K562 (cell line): Measurements from ENCODE around the gene DRG1. TPM values are rescaled to one million over a fixed set of nuclear protein-coding genes. Genes with fewer than 3 reads are reported as not detected.

Experiments
- BCOR ChIP-seq: fragments of 450-650 bp; IDR thresholded peaks from 2 replicates; pipeline ENCODE4 v1.6.1; 2016
- ZBTB40 ChIP-seq, 2 experiments: fragments of 450-650 bp in 1 of 2; sonication (generic) in 1 of 2; formaldehyde crosslinking in 1 of 2; IDR thresholded peaks; 2 replicates each; pipeline versions ENCODE4 v1.7.1 to v1.9.0; 2016 to 2022; ENCODE audit warnings: inconsistent platforms in 1 of 2, mild to moderate bottlenecking in 1 of 2, missing genetic modification reagents in 1 of 2
- polyA plus RNA-seq, 8 experiments: library from polyadenylated mRNA; depleted of rRNA in 4 of 8; stranded (reverse) in 5 of 8; unstranded in 3 of 8; fragments of >200 nt; fragmentation: Nextera tagmentation in 2 of 8; fragmentation: Illumina TruSeq in 1 of 8; extraction: Ambion mirVana in 2 of 8; extraction: Trizol in 1 of 8; gene quantifications; 2 replicates each; pipeline versions ENCODE4 v1.2.1 to v1.2.3, GENCODE V29; 2011 to 2014; ENCODE audit warnings: inconsistent platforms in 1 of 8, missing spikeins in 1 of 8
- total RNA-seq, 7 experiments: library from RNA; depleted of rRNA in 6 of 7; stranded (reverse); fragments of >200 nt in 6 of 7; fragmentation: Illumina TruSeq in 2 of 7; extraction: Trizol in 2 of 7; gene quantifications; 2 replicates each; pipeline versions ENCODE4 v1.2.1 to v1.2.3, GENCODE V29; 2011 to 2021; ENCODE audit warnings: low replicate concordance in 1 of 7
- TF ChIP-seq, protein P1 (sequence below): sonication (generic); formaldehyde crosslinking; IDR thresholded peaks from 2 replicates; pipeline ENCODE4 v1.8.0; 2023; ENCODE audit warnings: mild to moderate bottlenecking, missing genetic modification reagents

DRG1 gene
- total and polyA plus RNA-seq, 9 of the 15 experiments (the other 6 are each of a cell fraction or from before 2014, with no cell fraction given): 76.4 to 211 (median 93.3) TPM

DNA sequence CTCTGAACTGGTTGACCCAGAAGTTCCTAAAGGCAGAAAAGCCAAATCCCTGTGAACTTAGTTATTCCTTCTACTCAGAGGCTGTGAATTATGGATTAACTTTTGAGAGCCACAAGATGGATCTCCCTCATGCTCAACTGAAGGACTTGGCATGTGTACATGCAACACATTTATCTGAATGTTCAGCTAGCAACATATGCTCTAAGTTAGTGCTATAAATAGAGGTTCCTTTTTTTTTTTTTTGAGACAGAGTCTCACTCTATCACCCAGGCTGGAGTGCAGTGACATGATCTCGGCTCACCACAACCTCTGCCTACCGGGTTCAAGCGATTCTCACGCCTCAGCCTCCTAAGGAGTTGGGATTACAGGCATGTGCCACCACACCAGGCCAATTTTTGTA, 50.1 kb downstream of the DRG1 start (continued):
- TF ChIP-seq ZBTB40 (IDR thresholded peaks at IDR 0.05): no peak
- no peak for TF ChIP-seq ZBTB40 (CRISPR knock-in tag; IDR thresholded peaks at IDR 0.05)
- TF ChIP-seq, protein P1, sequence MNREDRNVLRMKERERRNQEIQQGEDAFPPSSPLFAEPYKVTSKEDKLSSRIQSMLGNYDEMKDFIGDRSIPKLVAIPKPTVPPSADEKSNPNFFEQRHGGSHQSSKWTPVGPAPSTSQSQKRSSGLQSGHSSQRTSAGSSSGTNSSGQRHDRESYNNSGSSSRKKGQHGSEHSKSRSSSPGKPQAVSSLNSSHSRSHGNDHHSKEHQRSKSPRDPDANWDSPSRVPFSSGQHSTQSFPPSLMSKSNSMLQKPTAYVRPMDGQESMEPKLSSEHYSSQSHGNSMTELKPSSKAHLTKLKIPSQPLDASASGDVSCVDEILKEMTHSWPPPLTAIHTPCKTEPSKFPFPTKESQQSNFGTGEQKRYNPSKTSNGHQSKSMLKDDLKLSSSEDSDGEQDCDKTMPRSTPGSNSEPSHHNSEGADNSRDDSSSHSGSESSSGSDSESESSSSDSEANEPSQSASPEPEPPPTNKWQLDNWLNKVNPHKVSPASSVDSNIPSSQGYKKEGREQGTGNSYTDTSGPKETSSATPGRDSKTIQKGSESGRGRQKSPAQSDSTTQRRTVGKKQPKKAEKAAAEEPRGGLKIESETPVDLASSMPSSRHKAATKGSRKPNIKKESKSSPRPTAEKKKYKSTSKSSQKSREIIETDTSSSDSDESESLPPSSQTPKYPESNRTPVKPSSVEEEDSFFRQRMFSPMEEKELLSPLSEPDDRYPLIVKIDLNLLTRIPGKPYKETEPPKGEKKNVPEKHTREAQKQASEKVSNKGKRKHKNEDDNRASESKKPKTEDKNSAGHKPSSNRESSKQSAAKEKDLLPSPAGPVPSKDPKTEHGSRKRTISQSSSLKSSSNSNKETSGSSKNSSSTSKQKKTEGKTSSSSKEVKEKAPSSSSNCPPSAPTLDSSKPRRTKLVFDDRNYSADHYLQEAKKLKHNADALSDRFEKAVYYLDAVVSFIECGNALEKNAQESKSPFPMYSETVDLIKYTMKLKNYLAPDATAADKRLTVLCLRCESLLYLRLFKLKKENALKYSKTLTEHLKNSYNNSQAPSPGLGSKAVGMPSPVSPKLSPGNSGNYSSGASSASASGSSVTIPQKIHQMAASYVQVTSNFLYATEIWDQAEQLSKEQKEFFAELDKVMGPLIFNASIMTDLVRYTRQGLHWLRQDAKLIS (CRISPR knock-in tag): no peak
- no peak for TF ChIP-seq BCOR
